PC-3 (cell line): ENCODE results near the gene TDRKH.

Source experiments
- CTCF ChIP-seq: fragments of 300-600 bp; sonication (generic); conservative IDR thresholded peaks from 2 replicates; pipeline ENCODE4 v1.5.1; 2017; ENCODE audit warnings: antibody characterized with exemption, low read depth, mild to moderate bottlenecking, low read length
- EZH2 ChIP-seq: fragments of 300-600 bp; sonication (generic); IDR thresholded peaks from one replicate; pipeline ENCODE4 v1.6.1; 2017; ENCODE audit warnings: antibody characterized with exemption, mild to moderate bottlenecking, low read length; ENCODE audit not compliant: unreplicated experiment

DNA sequence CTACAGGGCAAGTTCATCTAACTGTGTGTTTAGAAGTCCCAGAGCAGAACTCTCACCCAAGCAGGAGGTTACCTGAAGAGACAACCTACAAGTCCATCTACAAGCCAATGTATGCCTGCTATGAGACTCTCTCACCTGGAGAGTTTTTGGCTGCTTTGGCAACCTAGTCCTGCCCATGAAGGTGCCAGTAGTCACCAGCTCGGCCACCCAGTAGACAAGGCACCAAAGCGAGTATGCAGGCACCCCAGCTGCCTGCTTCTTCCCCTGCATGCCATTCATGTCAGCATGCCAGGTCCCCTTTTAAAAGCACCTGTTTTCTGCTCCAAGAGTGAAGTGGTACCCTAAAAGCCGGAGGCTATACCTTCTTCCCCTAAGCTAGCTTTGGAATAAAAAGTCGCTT lies 48.8 kb downstream of the TDRKH start:
- TF ChIP-seq CTCF: no peak
- no peak for TF ChIP-seq EZH2
